Ovary (tissue), 3 donors: ENCODE data around the gene PRPH2.

Experiments used
- CTCF ChIP-seq, 3 donors: fragments of 450-650 bp in 2 of 3; fragments of 200-600 bp in 1 of 3; IDR thresholded peaks; one replicate each; pipeline versions ENCODE4 v1.5.1 to v1.8.0; 2016 to 2022; ENCODE audit warnings: antibody characterized with exemption in 3 of 3, mild to moderate bottlenecking in 1 of 3
- POLR2A ChIP-seq: fragments of 450-650 bp; IDR thresholded peaks from one replicate; pipeline ENCODE4 v1.6.1; 2017; ENCODE audit warnings: antibody characterized with exemption, mild to moderate bottlenecking, moderate library complexity
- donor health status: DM: no; HTN: no; CAD: no.

GRCh38 chr6:42746463-42747391 is 24.3 kb upstream of the PRPH2 start:
- TF ChIP-seq POLR2A (peak; percentile 49), CTCF (IDR thresholded peaks at IDR 0.05) (no peak)
